Peyer's patch (tissue), 4 donors: Measurements from ENCODE around the gene SH2D1A.

ENCODE experiments used
- CTCF ChIP-seq, 6 experiments: fragments of 450-650 bp in 4 of 6; fragments of 200-600 bp in 2 of 6; sonication (generic) in 1 of 6; IDR thresholded peaks; one replicate each; pipeline ENCODE4 v1.5.1; 2017 to 2019; ENCODE audit warnings: antibody characterized with exemption in 6 of 6, mild to moderate bottlenecking in 3 of 6, moderate library complexity in 1 of 6
- POLR2A ChIP-seq, 2 donors: fragments of 450-650 bp; IDR thresholded peaks; one replicate each; pipeline ENCODE4 v1.5.1; 2017; ENCODE audit warnings: antibody characterized with exemption in 2 of 2, mild to moderate bottlenecking in 2 of 2, moderate library complexity in 2 of 2

- TF ChIP-seq CTCF (IDR thresholded peaks at IDR 0.05) (no peak), POLR2A (IDR thresholded peaks at IDR 0.05) (no peak)
These were observed 66.9 kb downstream of the SH2D1A start for GRCh38 chrX:124413244-124413643.
